Kidney (tissue), 14 donors: ENCODE measurements around the gene UNC45A. TPM values are rescaled to one million over a fixed set of nuclear protein-coding genes. Genes with fewer than 3 reads are reported as not detected.
A peak's percentile ranks its signal among the peaks of the same experiment; 100 is the strongest.

Source experiments
- DNase-seq, 5 donors: peaks; one replicate each; pipeline ENCODE4 v3.0.0-alpha.2; 2013 to 2020
- FAIRE-seq: peaks from 2 replicates; lab custom pipeline; 2012; peaks lifted over from hg19 to GRCh38; lab: Jason Lieb, UNC
- H3K27ac ChIP-seq, 2 donors: one replicate each; pipeline ENCODE4 v1.7.0; 2013; ENCODE audit warnings: low read depth in 2 of 2, low read length in 2 of 2, inconsistent platforms in 1 of 2
- H3K27me3 ChIP-seq: one replicate; pipeline ENCODE4 v1.7.1; 2013; ENCODE audit warnings: low read length, inconsistent platforms; ENCODE audit not compliant: control insufficient read depth, insufficient read depth
- H3K36me3 ChIP-seq, 3 donors: one replicate each; pipeline versions ENCODE4 v1.7.0 to v1.7.1; 2013; ENCODE audit warnings: low read length in 3 of 3, control low read depth in 1 of 3, inconsistent platforms in 1 of 3; ENCODE audit not compliant: insufficient read depth in 3 of 3, control insufficient read depth in 2 of 3
- H3K4me1 ChIP-seq, 3 donors: one replicate each; pipeline versions ENCODE4 v1.7.0 to v1.7.1; 2013; ENCODE audit warnings: low read length in 3 of 3, inconsistent platforms in 1 of 3, low read depth in 1 of 3; ENCODE audit not compliant: control insufficient read depth in 2 of 3, insufficient read depth in 2 of 3
- H3K4me3 ChIP-seq, 3 donors: one replicate each; pipeline versions ENCODE4 v1.7.0 to v1.8.1; 2013; ENCODE audit warnings: low read length in 3 of 3, control low read depth in 1 of 3, inconsistent platforms in 1 of 3
- H3K9ac ChIP-seq, 3 donors: one replicate each; pipeline versions ENCODE4 v1.7.0 to v1.7.1; 2013; ENCODE audit warnings: low read length in 3 of 3, control low read depth in 1 of 3, inconsistent platforms in 1 of 3
- H3K9me3 ChIP-seq, 3 donors: one replicate each; pipeline versions ENCODE4 v1.7.0 to v1.7.1; 2013; ENCODE audit warnings: low read length in 3 of 3, control low read depth in 1 of 3, inconsistent platforms in 1 of 3; ENCODE audit not compliant: control insufficient read depth in 2 of 3, insufficient read depth in 1 of 3
- CTCF ChIP-seq: IDR thresholded peaks from 3 replicates; pipeline ENCODE4 v1.5.1; 2012; ENCODE audit warnings: mild to moderate bottlenecking, moderate library complexity, borderline replicate concordance; ENCODE audit not compliant: insufficient read depth; ENCODE audit errors: extremely low read depth
- intact Hi-C: fragments of 100-400 bp; cut with DNase I; formaldehyde crosslinking; loops from one replicate; pipeline ENCODE4 v1.11.1; 2022
- polyA plus RNA-seq: library from polyadenylated mRNA; stranded (reverse); fragments of 350-450 nt; fragmentation: Illumina TruSeq; extraction: RNeasy Lipid Tissue Mini Kit (QIAGEN cat#74804); gene quantifications from one replicate; pipeline ENCODE4 v1.2.3, GENCODE V29; 2014; ENCODE audit warnings: low read depth, low replicate concordance; ENCODE audit not compliant: insufficient read depth
- total RNA-seq: library from RNA; stranded (reverse); fragmentation: NEBNext Ultra II Directional; extraction: Animal tissue kit (Norgen Biotek cat#: 25700); gene quantifications from one replicate; pipeline ENCODE4 v1.2.1, GENCODE V29; 2021
- donor health status: control.
- donor health status: control.
- donor health status: control.
- donor health status: control.
- donor health status: control.
- donor health status: DM: yes; HTN: yes; CAD: no.
- donor health status: Normal renal cell carcinoma (clear cell type).

The UNC45A gene
- total and polyA plus RNA-seq, 2 donors from 2014 or later = 48.9 to 62.8 TPM

- Histone ChIP-seq H3K4me3 (no peak overlapping the region), H3K9me3 (no peaks in the 10 kb centered on the region), H3K9ac (no peak overlapping the region), H3K27ac (no peak overlapping the region), H3K36me3 (peaks cover 6 to 47% (median 44%) of the 10 kb centered on the region in 3 donors), H3K27me3 (no peaks in the 10 kb centered on the region), H3K4me1 (no peaks in the 10 kb centered on the region)
- DNase-seq (peak in 1 of 5 donors; percentile 6), FAIRE-seq (no peak)
- intact Hi-C loops = no loop called here
- TF ChIP-seq CTCF = no peak
Measured at GRCh38 chr15:90945091-90945490, 10.0 kb downstream of the UNC45A start.

- FAIRE-seq (no peak), DNase-seq (peak in 1 of 5 donors; percentile 66)
Measured at GRCh38 chr15:90946538-90946937, 11.5 kb downstream of the UNC45A start.

GRCh38 chr15:90946941-90947576, 12.0 kb downstream of the UNC45A start:
- DNase-seq = peak in 1 of 5 donors; percentile 45
- peaks cover 0 to 42% (median 39%) of the 10 kb centered on the region in 3 donors for H3K36me3 ChIP-seq
- TF ChIP-seq CTCF = no peak
- no peaks in the 10 kb centered on the region for H3K9me3 ChIP-seq
- H3K4me1 ChIP-seq = no peaks in the 10 kb centered on the region
- no peaks in the 10 kb centered on the region for H3K27me3 ChIP-seq
- no peak overlapping the region for H3K27ac ChIP-seq
- intact Hi-C loops = no loop called here
- no peak overlapping the region for H3K4me3 ChIP-seq
- no peak for FAIRE-seq
- no peak overlapping the region for H3K9ac ChIP-seq

More at GRCh38 chr15:90946538-90946937, 11.5 kb downstream of the UNC45A start:
- Histone ChIP-seq H3K36me3 (peaks cover 0 to 43% (median 35%) of the 10 kb centered on the region in 3 donors), H3K4me1 (no peaks in the 10 kb centered on the region), H3K4me3 (no peak overlapping the region), H3K9me3 (no peaks in the 10 kb centered on the region), H3K9ac (no peak overlapping the region), H3K27me3 (no peaks in the 10 kb centered on the region), H3K27ac (no peak overlapping the region)
- intact Hi-C loops = no loop called here
- TF ChIP-seq CTCF = no peak
